Measurements from ENCODE around the gene RBFOX2.
A peak's percentile ranks its signal among the peaks of the same experiment; 100 is the strongest.
"Not testable (repeated sequence)": the region's sequence is repeated elsewhere in the genome, so short reads cannot be mapped to it uniquely, and the experiment has no call there.

The RBFOX2 gene, protein sequence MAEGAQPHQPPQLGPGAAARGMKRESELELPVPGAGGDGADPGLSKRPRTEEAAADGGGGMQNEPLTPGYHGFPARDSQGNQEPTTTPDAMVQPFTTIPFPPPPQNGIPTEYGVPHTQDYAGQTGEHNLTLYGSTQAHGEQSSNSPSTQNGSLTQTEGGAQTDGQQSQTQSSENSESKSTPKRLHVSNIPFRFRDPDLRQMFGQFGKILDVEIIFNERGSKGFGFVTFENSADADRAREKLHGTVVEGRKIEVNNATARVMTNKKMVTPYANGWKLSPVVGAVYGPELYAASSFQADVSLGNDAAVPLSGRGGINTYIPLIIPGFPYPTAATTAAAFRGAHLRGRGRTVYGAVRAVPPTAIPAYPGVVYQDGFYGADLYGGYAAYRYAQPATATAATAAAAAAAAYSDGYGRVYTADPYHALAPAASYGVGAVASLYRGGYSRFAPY

DNA sequence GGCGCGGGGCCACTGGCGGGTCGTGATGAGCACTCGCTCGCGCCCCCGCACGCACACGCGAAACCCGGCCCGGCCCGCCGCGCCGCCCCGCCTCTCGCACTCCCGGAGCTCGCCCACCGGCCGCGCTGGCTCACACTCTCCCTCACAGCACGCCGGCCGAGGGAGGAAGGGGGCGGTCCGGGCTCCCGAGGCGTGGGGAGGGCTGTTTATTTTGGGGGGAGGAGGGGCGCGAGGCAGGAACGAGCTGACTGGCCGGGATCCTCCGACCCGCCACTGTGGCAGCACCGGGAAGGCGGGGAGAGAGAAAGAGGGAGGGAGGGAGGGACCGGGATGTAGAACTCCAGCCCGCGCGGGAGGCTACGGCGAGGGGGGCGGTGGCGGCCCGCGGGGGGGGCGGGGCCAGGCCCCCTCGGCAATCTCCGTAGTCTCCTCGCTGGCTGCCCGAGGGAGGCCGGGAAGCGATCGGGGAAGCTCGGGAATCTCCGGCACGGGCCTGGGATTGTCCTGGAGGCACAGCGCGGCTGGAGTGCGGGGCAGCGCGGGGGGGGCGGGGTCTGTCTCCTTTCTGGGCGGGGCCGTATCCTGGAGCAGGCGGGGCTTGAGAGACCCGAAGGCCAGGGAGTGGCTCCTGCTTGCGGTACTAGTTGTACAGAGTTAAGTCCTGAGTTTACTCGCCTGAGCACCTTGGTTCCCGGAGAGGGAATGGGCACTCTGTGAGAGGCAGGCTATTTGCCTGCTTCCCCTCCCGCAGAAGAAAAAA, at the start of gene RBFOX2:
TSS of gene RBFOX2 (minus strand) at position 179 of the 760 bp plus-strand sequence. CDS start 399 bp downstream, outside the sequence.
- peak; percentile 84 for DNase-seq (ENCODE audit: extremely low spot score)
- ChIA-PET CTCF (interaction anchor here (1.0 kb wide), 1 partner anchor 37 kb away, joined by 5 read pairs; no protein-coding TSS in a partner anchor), POLR2A (no interaction called here)
- TF ChIP-seq, protein P1, sequence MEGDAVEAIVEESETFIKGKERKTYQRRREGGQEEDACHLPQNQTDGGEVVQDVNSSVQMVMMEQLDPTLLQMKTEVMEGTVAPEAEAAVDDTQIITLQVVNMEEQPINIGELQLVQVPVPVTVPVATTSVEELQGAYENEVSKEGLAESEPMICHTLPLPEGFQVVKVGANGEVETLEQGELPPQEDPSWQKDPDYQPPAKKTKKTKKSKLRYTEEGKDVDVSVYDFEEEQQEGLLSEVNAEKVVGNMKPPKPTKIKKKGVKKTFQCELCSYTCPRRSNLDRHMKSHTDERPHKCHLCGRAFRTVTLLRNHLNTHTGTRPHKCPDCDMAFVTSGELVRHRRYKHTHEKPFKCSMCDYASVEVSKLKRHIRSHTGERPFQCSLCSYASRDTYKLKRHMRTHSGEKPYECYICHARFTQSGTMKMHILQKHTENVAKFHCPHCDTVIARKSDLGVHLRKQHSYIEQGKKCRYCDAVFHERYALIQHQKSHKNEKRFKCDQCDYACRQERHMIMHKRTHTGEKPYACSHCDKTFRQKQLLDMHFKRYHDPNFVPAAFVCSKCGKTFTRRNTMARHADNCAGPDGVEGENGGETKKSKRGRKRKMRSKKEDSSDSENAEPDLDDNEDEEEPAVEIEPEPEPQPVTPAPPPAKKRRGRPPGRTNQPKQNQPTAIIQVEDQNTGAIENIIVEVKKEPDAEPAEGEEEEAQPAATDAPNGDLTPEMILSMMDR (IDR thresholded peaks at IDR 0.05; ENCODE audit: control extremely low read depth, extremely low read depth, low read depth, missing control alignments), result no peak

DNA sequence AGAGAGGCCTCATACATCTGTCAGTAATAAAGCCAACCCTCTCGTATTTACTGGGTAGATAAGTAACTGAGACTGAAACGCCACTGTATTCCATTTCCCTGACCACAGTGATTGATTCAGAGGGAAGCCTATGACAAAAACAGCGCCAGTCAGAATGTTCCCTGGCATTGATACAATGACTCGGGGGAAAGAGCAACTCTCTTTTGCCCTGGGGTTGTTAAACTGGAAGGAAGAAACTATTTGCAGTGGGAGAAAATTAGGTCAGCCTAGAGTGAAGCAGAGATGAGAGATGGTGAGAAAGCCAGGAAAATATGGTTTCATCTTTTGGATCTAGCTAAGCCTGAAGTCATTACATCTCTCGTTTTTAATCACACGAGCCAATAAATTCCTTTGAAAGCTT, 48.6 kb upstream of the RBFOX2 start:
- POLR2A ChIA-PET, result no interaction called here
- TF ChIP-seq, protein P1 (IDR thresholded peaks at IDR 0.05; ENCODE audit: control extremely low read depth, extremely low read depth, low read depth, missing control alignments), result no peak
- CTCF ChIA-PET, result interaction anchor here (6.1 kb wide), 1 partner anchor 12 kb away, joined by 41 read pairs; no protein-coding TSS in a partner anchor
- DNase-seq (ENCODE audit: extremely low spot score), result no peak

DNA sequence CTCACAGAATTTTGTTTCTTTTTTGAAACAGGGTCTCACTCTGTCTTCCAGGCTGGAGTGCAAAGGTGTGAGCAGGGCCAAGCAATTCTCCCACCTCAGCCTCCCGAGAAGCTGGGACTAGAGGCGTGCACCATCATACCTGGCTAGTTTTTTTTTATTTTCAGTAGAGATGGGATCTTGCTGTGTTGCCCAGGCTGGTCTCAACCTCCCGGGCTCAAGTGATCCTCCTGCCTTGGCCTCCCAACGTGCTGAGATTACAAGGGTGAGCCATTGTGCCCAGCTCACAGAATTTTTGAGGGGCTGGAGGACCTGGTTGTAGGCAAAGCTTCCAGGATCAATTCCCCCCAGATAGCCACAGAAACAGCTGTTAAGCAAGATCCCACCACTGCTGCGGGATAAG, 47.1 kb upstream of the RBFOX2 start:
- DNase-seq (ENCODE audit: extremely low spot score), result no peak
- TF ChIP-seq, protein P1 (IDR thresholded peaks at IDR 0.05; ENCODE audit: control extremely low read depth, extremely low read depth, low read depth, missing control alignments), result no peak
- ChIA-PET CTCF (interaction anchor here (0.9 to 6.1 kb wide), 2 partner anchors 10 to 11 kb away, joined by 3 to 41 read pairs; no protein-coding TSS in a partner anchor), POLR2A (no interaction called here)

DNA sequence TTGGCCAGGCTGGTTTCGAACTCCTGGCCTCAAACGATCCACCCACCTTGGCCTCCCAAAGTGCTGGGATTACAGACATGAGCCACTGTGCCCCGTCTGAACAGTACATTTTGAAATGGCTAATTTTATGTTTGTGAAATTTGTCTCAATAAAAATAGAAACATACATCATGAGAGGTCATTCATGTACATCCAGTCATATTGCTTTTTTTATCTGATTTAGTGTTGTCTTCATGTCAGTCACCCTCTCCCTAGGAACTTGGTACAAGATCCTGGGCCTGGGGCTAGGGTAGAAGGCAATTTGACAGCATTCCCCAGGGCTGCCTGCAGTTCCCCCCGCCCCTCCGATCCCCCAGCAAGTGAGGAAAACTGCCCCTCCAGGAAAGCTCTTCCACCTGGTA, 46.6 kb upstream of the RBFOX2 start:
- DNase-seq (ENCODE audit: extremely low spot score), result no peak
- CTCF ChIA-PET, result interaction anchor here (0.9 to 6.1 kb wide), 2 partner anchors 10 to 11 kb away, joined by 3 to 41 read pairs; no protein-coding TSS in a partner anchor
- POLR2A ChIA-PET, result no interaction called here
- TF ChIP-seq, protein P1 (IDR thresholded peaks at IDR 0.05; ENCODE audit: control extremely low read depth, extremely low read depth, low read depth, missing control alignments), result no peak

DNA sequence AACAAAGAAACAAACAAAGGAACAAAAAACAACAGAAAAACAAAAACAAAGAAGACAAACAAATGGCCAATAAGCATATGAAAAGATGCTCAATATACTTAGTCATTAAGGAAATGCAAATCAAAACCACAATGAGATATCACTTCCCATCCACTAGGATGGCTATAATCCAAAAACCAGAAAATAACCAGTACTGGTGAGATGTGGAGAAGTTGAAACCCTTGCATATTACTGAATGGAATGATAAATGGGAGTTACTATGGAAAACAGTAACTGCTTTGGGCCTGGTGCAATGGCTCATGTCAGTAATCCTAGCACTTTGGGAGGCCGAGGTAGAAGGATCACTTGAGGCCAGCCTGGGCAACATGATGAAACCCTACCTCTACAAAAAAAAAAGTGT, 44.9 kb upstream of the RBFOX2 start:
- ChIA-PET POLR2A (no interaction called here), CTCF (interaction anchor here (1.1 to 6.1 kb wide), 2 partner anchors 8 to 13 kb away, joined by 3 to 41 read pairs; no protein-coding TSS in a partner anchor)
- no peak for DNase-seq (ENCODE audit: extremely low spot score)
- TF ChIP-seq, protein P1 (IDR thresholded peaks at IDR 0.05; ENCODE audit: control extremely low read depth, extremely low read depth, low read depth, missing control alignments), result no peak

DNA sequence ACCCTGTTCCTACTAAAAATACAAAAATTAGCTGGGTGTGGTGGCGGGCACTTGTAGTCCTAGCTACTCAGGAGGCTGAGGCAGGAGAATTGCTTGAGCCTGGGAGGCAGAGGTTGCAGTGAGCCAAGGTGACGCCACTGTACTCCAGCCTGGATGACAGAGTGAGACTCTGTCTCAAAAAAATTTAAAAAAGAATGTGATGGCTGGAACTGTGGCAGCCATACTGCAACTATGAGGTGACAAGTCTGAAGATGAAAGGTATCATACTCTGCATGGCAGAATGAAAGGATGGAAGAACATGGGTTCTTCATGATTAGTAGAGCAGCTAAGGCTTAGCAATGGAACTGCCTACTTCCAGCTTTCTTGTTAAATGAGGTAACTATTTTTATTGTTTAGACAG, 42.0 kb upstream of the RBFOX2 start:
- DNase-seq (ENCODE audit: extremely low spot score); POLR2A ChIA-PET: not testable (repeated sequence)
- CTCF ChIA-PET, result interaction anchor here (0.6 to 1.4 kb wide), 3 partner anchors 18 to 74 kb away, joined by 3 read pairs; no protein-coding TSS in a partner anchor
